GM19351 (cell line): ENCODE measurements around the gene NCOR2.

Experiments used
- ATAC-seq: cut with Tn5 transposase; IDR thresholded peaks from one replicate; pipeline ENCODE4 v1.9.1; 2021; ENCODE audit warnings: mild to moderate bottlenecking, moderate library complexity; ENCODE audit not compliant: unreplicated experiment

NCOR2 gene

DNA sequence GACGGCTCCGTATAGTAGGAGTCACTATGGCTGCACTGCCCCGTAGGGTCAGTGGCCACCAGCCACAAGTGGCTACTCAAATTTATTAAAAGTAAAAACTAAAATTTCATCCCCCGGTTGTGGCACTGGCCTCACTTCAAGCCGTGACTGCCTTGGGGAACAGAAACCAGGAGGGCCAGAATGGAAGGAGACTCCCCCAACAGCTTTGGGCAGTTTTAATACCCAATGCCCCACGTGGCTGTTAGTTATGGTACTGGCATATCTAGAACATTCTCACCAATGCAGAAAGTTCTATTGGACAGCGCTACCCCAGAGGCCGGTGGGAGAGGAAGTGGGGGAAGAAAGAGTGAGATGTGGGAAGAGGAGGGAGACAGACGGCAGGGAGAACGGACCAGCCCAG is 6.2 kb downstream of the NCOR2 start:
- no peak for ATAC-seq

DNA sequence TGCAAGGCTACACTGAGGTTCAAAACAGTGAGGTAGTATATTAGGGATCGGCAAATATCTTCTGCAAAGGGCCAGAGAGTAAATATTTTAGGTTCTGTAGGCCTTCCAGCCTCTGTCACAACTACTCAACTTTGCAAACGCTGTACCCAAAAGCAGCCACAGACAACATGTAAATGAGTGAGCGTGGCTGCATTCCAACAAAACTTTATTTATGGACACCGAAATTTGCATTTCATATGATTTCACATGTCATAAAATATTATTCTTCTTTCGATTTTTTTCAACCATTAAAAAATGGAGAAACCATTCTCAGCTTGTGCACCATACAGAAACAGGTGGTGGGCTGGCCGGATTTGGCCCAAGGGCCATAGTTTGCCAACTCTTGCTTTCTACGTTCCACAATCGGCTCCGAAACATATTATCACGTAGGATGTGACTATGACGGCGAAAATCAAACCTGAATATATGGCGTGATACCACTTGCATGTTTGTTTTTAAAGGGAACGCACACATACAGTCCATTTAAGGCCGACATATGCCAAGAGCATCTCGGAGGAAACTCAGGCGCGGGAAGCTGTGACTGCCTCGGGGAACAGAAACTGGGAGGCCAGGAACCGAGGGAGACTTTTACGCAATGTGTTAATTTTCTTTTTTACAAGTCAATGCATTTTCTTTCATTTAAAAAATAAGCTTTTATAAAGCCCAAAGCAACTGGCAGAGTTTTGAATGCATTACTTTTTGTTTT is 7.1 kb downstream of the NCOR2 start:
- no peak for ATAC-seq

DNA sequence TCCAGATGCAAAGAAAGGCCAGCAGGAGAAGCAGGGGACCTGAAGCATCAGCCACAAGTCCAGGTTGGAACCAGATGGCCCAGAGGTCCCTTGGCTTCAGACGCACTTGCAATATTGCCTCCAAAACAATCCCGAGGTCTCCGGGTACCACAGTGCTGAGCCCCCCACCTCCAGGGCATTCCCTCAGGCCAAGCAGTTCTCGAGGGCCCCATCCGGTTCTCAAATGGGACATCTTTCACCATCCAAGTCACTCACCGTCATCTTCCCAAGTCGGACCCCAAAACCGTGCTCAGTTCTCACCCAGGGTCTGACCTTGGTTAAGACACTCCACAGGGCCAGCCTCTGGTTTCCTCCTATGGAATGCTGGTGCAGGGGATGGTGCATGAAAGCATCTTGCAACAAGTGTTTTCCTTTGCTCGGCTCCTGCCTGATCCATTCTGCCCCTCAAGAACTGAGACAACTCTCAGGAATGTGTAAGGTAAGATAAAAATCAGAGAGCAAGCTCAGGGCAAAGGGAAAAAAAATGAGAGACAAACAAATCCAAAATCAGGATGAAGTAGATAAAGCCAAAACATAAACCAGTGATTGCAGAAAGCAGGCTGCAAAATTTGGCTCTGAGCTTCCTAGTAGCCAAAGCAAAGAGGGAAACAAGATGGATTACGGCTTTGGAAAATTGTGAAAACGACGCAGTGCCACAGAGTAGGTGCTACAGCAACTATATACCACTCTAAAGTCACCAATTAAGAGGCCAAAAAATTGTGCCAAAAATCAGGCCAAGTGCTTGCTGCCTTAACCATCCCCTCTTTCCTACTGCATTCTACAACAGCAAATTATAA is 8.0 kb downstream of the NCOR2 start:
- no peak for ATAC-seq

DNA sequence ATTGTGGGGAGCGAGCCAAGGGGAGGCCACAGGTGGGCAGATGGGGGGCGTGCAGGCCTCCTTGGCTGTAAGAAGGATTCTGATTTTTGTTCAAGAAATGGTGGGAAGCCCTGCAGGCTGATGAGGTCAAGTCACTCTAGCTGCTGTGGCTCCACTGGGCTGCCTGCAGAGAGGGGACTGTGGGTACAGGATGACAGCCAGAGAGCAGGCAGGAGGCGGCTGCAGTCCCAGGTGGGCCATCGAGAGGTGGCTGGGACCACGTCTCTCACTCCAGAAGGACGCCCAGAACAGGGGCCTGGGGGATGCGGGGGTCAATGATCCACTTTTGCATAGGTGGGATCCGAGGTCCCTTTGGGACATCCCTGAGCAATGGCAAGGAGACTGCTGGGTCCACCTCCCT is 9.1 kb downstream of the NCOR2 start:
- no peak for ATAC-seq

DNA sequence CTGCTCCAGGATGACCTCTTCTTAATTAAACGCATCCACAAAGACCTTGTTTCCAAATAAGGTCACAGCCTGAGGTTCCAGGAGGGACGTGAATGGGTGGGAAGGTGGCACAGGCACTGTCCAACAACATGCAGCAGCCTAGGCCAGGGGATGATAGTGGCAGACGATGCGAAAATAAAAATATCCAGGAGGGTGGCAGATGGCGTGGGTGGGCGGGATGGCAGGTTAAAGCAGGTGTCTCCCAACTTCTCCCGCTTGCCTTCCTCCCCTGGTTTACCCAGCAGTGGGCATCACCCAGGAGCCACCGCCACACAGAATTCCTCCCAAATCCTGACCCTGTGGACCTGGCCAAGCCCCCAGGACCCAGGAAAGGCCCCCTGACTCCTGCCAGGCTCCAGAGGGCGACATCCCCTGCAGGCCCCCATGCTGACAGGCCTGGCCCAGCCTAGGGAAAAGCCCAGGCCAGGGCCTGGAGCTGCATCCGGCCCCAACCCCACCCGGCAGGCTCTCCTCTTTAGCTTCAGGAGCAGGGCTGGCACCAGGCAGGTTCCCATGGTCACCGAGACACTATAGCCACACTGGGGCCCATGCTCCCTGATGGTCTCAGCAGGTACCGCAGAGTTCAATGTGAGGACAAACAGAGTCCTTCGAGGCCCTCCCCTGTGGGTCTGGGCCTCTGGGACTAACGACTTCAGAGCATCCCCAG is 9.7 kb downstream of the NCOR2 start:
- no peak for ATAC-seq

DNA sequence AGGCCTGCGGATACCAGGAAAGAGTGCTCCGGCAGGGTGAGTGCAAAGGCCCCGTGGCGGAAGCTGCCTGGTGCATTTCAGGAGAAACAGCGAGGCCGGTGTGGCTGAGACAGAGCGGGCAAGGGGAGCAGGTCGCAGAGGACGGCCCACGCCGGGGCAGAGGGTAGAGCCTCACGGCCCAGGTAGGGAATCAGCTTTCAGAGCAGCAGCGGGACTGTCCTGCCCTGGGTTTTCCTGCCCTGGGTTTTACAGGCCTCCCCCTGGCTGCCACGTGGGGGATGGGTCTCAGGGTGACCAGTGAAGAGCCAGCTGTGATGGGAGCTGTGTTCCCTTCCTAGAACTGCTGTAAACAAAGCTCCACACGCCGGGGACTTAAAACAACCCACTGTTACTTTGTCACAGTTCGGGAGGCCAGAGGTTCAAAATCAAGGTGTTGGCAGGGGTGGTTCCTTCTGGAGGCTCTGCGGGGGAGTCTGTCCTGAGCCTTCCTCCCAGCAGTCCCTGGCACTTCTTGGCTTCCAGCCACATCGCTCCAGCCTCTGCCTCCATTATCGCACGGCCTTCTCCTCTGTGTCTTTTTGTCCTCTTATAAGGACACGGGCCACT is 10.4 kb downstream of the NCOR2 start:
- no peak for ATAC-seq

DNA sequence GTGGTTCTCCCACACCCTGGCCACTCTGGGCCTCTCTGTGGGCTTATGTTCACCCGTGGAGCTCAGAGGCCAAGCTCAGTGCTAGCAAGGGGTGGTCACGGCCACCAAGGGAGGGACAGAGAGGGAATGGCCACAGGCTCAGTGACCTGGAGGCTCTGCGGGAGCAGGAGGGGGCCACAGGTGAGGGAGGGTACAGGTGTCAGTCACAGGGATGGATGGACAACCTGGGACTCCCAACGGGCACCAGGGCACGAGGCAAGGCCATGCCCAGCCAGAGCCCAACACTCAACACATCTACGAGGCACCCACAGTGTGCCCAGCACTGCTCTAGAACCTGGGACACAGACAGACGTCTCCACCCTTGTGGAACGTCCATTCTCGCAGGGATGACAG is 11.3 kb downstream of the NCOR2 start:
- no peak for ATAC-seq

DNA sequence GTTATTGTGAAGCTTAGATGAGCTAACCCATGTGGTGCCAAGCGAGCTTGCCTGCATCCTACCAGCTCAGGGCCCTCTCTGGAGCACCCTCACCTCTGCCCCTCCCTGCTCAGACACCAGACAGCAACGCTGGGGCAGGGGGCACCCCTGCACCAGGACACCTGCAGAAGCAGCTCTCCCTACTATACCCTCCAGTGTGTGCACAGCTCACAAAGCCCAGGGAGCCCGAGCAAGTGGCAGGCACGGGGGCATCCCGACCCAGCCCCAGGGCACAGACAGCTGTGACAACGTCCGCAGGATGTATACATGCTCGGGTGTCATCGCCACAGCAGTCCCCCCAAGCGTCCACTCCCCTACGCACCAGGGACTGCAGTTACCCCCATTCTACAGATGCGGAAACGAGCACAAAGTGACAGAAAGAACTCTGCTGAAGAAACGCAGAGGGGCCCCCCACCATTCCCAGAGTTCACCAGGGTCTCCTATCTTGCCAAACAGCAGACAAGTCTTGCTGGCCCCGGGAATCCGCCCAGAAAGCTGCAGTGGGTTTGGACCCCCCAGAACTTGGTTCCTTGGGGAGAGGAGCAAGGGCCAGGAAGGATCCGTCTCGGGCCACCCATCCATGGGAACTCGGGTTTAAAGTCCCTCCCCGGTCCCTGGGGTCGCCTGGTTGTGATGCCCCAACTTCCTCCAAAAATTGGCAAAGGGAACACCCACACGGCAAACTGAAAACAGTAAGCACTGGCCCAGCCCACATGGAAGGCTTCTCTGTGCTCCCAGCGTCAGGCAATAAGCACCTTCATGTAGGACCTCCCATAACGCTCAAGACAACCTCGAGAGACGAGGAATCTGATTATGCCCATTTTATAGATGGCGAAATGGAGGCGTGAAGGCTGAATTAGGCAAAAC is 12.0 kb downstream of the NCOR2 start:
- ATAC-seq = no peak

DNA sequence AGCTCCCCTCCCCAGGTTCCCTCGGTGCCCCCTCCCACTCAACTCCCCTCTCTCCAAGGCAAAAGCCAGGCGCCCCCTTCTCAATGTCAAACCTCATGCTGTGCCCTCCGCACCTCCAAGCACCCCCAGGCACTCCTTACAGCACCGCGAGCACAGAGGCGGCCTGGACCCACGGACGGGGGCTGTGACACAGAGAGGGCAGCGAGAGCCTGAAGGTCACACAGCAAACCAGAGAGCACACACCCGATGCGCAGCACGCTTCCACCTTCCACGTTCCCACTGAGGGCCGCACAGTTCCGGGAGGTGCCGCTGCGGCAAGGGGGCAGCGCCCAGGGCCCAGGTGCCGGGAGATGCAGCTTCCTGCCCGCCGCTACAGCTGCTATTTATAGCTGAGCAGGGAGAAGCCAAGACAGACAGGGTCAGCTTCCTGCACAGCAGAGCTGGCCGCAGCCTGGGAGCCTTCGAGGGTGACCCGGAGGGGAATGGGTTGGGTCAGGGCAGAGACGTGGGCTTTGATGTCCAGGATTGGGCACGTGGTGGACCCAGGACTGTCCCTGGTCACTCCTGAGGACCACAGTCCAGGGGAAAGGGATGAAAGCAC is 12.9 kb downstream of the NCOR2 start:
- no peak for ATAC-seq

DNA sequence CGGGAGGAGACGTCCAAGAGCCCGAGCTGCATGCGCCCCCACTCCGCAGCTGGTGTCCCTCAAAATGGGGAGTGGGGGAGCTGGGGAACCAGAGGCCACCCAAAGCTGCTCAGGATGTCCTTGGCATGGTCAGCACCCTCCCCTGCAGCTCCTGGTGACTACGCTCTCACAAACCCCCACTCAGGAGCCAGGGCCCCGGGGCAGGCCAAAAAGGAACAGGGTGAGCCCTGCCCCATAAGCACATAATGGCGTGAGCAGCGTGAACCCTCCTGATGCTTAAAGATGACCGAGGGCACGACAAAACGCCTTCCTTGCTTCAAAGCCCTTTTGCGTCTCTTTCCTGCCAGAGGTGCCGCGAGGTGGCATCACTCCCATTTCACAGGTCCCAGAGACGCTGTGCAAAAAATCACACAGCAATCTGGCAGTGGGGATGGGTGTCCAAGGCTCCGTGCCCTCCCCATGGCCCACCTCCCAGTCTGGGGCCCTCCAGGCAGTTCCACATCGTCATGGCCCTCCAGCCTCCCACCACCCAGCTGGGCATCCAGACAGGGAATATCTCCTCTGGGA is 13.5 kb downstream of the NCOR2 start:
- no peak for ATAC-seq

DNA sequence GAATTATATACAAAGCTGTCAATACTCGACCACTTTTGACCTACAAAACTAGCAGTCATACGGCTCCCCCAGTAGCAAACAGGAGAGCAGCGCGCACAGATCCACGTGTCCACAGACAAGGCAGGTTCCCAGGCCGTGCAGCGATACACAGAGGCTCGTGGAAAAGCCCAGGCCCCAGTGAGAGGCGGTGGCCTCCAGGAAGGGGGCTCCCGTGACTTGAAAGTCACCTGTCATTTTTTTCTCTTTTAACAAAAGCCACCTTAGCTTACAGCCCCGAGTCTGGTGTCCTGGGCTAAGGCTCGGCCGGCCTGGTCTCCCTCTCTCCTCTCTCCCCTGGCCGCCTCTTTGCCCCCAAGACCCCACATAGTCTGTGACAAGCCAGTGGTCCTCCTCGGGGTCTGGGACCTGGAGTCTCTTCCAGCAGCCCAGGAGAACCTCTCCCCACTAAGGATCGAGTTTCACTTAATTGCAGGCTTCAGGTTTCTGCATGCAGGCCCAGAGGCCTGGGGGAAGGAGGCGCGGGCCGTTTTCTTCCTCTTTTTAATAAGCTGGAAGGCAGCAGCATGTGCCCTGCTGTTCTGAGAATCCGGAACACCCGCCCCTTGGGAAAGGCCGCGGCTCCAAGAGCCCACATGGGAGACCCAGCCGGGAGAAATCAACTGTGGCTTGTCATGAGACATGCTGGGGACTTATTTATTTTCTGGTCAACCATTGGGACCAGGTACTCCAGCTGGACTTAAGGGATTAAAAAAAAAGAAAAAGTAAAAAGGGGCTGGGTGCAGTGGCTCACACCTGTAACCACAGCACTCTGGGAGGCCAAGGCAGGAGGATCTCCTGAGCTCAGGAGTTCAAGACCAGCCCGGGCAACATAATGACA is 15.9 kb downstream of the NCOR2 start:
- no peak for ATAC-seq

DNA sequence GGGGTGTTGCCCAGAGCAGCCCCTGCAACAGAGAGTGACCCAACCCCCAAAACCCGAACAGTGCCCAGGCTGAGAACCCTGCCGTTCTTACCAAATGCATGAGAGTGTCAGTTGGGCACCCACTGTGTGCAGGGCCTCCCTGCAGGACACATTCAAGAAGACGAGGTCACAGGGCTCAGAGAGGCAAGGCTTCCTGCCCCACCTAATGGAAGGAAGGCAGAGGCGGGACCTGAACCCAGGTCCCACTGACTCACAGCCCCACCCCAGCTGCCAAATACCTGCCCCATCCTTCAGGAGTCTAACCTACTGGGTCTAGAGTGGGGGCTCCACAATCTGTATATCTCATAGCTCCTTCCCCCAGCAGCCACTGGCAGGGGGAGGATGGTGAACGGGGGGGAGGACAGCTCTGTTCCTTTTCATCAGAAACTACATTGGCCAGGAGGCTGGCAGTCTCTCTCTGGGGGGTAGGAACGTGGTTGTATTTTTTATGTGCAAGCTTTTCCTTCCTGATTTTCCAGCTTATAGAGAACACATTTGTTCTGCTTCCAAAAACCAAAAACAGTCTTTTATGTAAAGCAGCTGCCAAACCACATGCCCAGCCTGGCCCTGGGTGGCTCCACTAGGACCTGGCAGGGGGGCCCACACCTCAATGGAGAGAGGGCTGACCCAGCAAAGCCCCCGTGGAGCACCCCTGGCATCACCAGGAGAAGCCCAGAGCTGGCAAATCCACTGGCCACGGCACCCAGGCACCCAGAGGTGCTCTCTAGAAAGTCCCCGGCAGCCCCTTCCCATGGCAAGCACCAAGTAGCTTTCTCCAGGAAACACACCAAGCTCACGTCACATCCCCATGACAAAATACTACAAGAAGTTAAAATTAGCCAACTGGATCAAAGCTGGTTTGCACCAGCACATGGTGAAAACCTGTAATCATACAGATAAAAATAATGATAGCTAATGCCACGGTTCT is 17.0 kb downstream of the NCOR2 start:
- no peak for ATAC-seq

DNA sequence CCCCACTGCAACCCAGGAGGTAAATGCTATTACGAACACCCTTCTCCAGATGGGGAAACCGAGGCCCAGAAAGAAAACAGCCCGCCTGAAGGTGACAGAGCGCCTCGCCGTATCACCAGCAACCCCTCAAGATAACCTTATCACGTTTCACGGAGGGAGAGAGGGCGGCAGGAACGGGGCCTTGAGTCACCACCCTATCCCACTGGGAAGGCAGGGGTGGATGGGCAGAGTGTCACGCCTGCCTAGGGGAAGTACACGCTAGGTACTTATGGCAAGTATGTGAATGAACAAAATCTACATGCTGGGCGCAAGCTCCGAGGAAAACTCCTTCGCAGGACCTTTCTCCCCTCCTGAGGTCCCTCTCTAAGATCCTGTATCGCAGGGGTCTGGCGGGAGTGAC is 17.8 kb downstream of the NCOR2 start:
- ATAC-seq = no peak

DNA sequence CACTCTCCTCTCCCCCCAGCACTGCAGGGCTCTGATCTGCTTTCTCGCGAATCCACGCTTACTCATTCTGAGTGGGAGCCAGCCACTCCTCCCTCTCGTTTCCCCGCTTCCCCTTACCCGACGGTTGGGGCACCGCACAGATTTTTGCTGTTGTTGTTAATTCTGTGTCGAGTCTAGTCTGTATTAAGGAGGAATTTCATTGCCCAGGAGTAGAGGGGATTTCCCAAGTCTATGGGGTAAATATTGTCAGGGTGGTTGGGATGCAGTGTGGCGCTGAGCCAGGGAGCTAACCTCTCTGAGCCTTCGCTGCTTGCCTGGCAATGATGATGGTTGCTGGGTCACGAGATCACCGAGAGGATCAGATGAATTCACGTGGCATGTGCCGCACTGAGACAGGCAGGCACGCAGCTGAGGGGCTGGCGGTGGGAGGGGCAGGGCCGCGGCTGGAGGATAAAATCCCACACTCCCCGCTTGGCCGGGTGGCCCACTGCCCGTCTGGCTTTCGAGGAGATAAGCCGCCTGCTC is 18.5 kb downstream of the NCOR2 start:
- no peak for ATAC-seq

DNA sequence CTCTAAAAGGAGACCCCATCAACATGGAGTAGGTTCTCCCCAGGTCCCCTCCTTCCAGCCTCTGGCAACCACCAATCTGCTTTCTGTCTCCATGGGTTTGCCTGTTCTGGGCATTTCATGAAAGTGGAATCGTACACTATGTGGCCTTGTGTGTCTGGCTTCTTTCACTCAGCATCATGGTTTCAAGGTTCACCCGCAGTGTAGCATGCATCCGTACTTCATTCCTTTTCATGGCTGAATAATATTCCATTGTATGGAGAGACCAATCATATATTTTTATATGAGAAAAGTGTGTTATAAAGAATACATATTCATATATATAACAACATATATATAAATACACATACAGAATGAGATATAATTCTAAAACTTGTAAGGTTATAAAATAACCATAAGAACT is 19.8 kb downstream of the NCOR2 start:
- no peak for ATAC-seq

DNA sequence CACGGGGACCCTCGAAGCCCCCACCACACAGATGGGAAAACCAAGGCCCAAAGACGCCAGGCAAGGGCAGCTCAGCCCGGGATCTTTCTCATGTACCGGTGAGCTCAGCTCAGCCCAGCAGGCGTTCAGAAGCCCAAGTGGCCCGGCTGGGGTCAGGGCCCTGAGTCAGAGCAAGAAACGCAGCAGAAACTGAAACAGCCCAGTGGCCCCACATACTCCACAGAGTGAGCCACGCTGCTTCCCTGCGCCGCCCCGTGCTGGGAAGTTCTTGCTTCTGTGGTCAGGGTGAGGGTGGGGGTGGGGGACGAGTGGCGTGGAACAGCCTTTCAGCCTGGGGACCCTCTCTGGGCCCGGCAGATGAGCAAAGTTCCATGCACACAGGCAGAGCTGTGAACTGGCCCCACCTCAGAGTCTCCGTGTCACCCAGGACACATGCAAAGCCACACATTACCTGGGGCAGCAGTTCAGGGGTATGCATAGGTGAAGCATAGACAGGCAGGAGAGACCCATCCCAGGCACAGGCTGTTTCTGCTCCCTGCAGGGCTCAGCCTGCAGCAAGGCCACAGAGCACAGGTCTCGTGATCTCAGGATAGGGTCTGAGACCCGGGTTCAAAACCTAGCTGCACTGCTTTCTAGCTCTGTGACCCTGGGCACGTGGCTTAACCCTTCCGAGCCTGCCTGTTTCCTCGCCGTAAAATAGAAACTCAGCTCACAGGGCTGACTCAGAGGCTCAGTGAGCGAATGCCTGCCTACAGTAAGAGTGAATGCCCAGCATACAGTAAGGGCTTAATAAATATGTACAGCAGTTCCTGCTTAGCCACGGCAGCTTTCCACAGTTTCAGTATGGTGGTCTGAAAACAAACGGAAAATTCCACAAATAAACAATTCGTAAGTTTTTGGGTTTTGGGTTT is 21.6 kb downstream of the NCOR2 start:
- ATAC-seq = peak; percentile 89
